ENCODE data around the gene B4GALNT3. TPM values are rescaled to one million over a fixed set of nuclear protein-coding genes. Genes with fewer than 3 reads are reported as not detected.

The B4GALNT3 gene
- total and polyA plus RNA-seq, 2 experiments from 2014 or later: 2.8 to 15.8 TPM

DNA sequence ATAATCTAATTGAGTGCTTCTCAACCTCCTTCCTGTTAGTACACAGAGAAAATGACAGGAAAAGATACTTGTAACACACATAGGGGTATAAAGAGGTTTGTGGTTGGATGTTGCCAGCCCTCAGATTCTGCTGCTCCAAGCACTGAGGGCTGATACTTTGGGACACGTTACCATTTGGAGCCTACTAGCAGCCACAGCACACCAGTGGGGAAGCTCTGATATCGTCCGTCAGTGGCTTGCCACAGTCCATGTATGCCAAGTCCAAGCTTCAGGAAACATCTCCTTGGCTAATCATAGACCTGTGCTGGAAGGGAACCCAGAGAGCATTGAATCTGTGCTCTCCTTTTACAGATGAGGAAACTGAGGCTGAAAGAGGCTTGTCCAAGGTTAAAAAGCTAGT is 22.3 kb downstream of the B4GALNT3 start:
- Histone ChIP-seq H3K27me3 (ENCODE audit: insufficient read depth) (no peaks in the 10 kb centered on the region), H3K4me3 (no peak overlapping the region), H3K79me2 (replicated peaks; ENCODE audit: insufficient read depth) (no peaks in the 10 kb centered on the region), H3K36me3 (ENCODE audit: insufficient read depth) (no peaks in the 10 kb centered on the region), H2AFZ (no peak overlapping the region), H3K4me1 (ENCODE audit: insufficient read depth) (no peaks in the 10 kb centered on the region), H3K9me2 (ENCODE audit: insufficient read depth) (no peaks in the 10 kb centered on the region), H3F3A (replicated peaks; ENCODE audit: low read depth) (no peaks in the 10 kb centered on the region), H3K4me2 (no peak overlapping the region), H3K27ac (ENCODE audit: low read depth) (no peak overlapping the region), H4K20me1 (replicated peaks; ENCODE audit: insufficient read depth) (peaks cover 9% of the 10 kb centered on the region; the same call in 1 of the 2 replicates)
- no peaks in the 10 kb centered on the region; the same call in 2 of the 3 replicates for H3K36me3 Mint-ChIP-seq (ENCODE audit: low read depth)
- ATAC-seq (no peak), DNase-seq (ENCODE audit: low spot score) (no peak)
- TF ChIP-seq EZH2 (IDR thresholded peaks at IDR 0.05; ENCODE audit: low read depth, unreplicated experiment): no peak
- TF ChIP-seq, protein P1, sequence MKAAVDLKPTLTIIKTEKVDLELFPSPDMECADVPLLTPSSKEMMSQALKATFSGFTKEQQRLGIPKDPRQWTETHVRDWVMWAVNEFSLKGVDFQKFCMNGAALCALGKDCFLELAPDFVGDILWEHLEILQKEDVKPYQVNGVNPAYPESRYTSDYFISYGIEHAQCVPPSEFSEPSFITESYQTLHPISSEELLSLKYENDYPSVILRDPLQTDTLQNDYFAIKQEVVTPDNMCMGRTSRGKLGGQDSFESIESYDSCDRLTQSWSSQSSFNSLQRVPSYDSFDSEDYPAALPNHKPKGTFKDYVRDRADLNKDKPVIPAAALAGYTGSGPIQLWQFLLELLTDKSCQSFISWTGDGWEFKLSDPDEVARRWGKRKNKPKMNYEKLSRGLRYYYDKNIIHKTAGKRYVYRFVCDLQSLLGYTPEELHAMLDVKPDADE (IDR thresholded peaks at IDR 0.05): no peak
- no peak for TF ChIP-seq CREB1 (CRISPR knock-in tag; IDR thresholded peaks at IDR 0.05; ENCODE audit: low read depth)
- TF ChIP-seq, protein P2, sequence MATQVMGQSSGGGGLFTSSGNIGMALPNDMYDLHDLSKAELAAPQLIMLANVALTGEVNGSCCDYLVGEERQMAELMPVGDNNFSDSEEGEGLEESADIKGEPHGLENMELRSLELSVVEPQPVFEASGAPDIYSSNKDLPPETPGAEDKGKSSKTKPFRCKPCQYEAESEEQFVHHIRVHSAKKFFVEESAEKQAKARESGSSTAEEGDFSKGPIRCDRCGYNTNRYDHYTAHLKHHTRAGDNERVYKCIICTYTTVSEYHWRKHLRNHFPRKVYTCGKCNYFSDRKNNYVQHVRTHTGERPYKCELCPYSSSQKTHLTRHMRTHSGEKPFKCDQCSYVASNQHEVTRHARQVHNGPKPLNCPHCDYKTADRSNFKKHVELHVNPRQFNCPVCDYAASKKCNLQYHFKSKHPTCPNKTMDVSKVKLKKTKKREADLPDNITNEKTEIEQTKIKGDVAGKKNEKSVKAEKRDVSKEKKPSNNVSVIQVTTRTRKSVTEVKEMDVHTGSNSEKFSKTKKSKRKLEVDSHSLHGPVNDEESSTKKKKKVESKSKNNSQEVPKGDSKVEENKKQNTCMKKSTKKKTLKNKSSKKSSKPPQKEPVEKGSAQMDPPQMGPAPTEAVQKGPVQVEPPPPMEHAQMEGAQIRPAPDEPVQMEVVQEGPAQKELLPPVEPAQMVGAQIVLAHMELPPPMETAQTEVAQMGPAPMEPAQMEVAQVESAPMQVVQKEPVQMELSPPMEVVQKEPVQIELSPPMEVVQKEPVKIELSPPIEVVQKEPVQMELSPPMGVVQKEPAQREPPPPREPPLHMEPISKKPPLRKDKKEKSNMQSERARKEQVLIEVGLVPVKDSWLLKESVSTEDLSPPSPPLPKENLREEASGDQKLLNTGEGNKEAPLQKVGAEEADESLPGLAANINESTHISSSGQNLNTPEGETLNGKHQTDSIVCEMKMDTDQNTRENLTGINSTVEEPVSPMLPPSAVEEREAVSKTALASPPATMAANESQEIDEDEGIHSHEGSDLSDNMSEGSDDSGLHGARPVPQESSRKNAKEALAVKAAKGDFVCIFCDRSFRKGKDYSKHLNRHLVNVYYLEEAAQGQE (IDR thresholded peaks at IDR 0.05; ENCODE audit: unreplicated experiment): no peak
- no peak for TF ChIP-seq NANOG (IDR thresholded peaks at IDR 0.05; ENCODE audit: borderline replicate concordance)
- TF ChIP-seq JUNB (IDR thresholded peaks at IDR 0.05; ENCODE audit: unreplicated experiment): no peak
- TF ChIP-seq EZH2phosphoT487 (IDR thresholded peaks at IDR 0.05; ENCODE audit: unreplicated experiment): no peak
- TF ChIP-seq ZNF331 (CRISPR knock-in tag; IDR thresholded peaks at IDR 0.05; ENCODE audit: low read depth): no peak
- TF ChIP-seq, protein P3, sequence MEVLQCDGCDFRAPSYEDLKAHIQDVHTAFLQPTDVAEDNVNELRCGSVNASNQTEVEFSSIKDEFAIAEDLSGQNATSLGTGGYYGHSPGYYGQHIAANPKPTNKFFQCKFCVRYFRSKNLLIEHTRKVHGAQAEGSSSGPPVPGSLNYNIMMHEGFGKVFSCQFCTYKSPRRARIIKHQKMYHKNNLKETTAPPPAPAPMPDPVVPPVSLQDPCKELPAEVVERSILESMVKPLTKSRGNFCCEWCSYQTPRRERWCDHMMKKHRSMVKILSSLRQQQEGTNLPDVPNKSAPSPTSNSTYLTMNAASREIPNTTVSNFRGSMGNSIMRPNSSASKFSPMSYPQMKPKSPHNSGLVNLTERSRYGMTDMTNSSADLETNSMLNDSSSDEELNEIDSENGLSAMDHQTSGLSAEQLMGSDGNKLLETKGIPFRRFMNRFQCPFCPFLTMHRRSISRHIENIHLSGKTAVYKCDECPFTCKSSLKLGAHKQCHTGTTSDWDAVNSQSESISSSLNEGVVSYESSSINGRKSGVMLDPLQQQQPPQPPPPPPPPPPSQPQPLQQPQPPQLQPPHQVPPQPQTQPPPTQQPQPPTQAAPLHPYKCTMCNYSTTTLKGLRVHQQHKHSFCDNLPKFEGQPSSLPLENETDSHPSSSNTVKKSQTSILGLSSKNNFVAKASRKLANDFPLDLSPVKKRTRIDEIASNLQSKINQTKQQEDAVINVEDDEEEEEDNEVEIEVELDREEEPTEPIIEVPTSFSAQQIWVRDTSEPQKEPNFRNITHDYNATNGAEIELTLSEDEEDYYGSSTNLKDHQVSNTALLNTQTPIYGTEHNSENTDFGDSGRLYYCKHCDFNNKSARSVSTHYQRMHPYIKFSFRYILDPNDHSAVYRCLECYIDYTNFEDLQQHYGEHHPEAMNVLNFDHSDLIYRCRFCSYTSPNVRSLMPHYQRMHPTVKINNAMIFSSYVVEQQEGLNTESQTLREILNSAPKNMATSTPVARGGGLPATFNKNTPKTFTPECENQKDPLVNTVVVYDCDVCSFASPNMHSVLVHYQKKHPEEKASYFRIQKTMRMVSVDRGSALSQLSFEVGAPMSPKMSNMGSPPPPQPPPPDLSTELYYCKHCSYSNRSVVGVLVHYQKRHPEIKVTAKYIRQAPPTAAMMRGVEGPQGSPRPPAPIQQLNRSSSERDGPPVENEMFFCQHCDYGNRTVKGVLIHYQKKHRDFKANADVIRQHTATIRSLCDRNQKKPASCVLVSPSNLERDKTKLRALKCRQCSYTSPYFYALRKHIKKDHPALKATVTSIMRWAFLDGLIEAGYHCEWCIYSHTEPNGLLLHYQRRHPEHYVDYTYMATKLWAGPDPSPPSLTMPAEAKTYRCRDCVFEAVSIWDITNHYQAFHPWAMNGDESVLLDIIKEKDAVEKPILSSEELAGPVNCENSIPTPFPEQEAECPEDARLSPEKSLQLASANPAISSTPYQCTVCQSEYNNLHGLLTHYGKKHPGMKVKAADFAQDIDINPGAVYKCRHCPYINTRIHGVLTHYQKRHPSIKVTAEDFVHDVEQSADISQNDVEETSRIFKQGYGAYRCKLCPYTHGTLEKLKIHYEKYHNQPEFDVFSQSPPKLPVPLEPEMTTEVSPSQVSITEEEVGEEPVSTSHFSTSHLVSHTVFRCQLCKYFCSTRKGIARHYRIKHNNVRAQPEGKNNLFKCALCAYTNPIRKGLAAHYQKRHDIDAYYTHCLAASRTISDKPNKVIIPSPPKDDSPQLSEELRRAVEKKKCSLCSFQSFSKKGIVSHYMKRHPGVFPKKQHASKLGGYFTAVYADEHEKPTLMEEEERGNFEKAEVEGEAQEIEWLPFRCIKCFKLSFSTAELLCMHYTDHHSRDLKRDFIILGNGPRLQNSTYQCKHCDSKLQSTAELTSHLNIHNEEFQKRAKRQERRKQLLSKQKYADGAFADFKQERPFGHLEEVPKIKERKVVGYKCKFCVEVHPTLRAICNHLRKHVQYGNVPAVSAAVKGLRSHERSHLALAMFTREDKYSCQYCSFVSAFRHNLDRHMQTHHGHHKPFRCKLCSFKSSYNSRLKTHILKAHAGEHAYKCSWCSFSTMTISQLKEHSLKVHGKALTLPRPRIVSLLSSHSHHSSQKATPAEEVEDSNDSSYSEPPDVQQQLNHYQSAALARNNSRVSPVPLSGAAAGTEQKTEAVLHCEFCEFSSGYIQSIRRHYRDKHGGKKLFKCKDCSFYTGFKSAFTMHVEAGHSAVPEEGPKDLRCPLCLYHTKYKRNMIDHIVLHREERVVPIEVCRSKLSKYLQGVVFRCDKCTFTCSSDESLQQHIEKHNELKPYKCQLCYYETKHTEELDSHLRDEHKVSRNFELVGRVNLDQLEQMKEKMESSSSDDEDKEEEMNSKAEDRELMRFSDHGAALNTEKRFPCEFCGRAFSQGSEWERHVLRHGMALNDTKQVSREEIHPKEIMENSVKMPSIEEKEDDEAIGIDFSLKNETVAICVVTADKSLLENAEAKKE (CRISPR knock-in tag; IDR thresholded peaks at IDR 0.05): no peak
- TF ChIP-seq POLR2AphosphoS5 (IDR thresholded peaks at IDR 0.05; ENCODE audit: low read depth): no peak
- no peak for TF ChIP-seq STAT1 (IDR thresholded peaks at IDR 0.05; ENCODE audit: unreplicated experiment)
- no peak for TF ChIP-seq ZNF114 (CRISPR knock-in tag; IDR thresholded peaks at IDR 0.05)
- TF ChIP-seq, protein P4, sequence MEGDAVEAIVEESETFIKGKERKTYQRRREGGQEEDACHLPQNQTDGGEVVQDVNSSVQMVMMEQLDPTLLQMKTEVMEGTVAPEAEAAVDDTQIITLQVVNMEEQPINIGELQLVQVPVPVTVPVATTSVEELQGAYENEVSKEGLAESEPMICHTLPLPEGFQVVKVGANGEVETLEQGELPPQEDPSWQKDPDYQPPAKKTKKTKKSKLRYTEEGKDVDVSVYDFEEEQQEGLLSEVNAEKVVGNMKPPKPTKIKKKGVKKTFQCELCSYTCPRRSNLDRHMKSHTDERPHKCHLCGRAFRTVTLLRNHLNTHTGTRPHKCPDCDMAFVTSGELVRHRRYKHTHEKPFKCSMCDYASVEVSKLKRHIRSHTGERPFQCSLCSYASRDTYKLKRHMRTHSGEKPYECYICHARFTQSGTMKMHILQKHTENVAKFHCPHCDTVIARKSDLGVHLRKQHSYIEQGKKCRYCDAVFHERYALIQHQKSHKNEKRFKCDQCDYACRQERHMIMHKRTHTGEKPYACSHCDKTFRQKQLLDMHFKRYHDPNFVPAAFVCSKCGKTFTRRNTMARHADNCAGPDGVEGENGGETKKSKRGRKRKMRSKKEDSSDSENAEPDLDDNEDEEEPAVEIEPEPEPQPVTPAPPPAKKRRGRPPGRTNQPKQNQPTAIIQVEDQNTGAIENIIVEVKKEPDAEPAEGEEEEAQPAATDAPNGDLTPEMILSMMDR (conservative IDR thresholded peaks at IDR 0.05; ENCODE audit: low read depth in 2 of 2): no peak
- H3K9me3 Mint-ChIP-seq: peaks cover 1% of the 10 kb centered on the region; the same call in 1 of the 3 replicates
- no peak overlapping the region for H3K4me3 Mint-ChIP-seq
- no peaks in the 10 kb centered on the region for H3K4me1 Mint-ChIP-seq
- no peak overlapping the region for H3K27ac Mint-ChIP-seq
- peaks cover 2% of the 10 kb centered on the region for H3K27me3 Mint-ChIP-seq (ENCODE audit: insufficient read depth, low read depth, poor library complexity)
